GM10248 (cell line): ENCODE results near the gene STX16.

Experiments
- CTCF ChIA-PET: fragments of 300-600 bp; sonication (Branson Sonifier 250); formaldehyde crosslinking; extraction: SDS; loops from one replicate; lab custom pipeline; 2021; ENCODE audit warnings: antibody characterized with exemption; lab: Yijun Ruan, JAX
- POLR2A ChIA-PET: fragments of 350-650 bp; sonication (Branson Sonifier 250); formaldehyde crosslinking; extraction: SDS; loops from one replicate; lab custom pipeline; 2020; ENCODE audit warnings: antibody characterized with exemption; lab: Yijun Ruan, JAX
- DNase-seq: peaks from one replicate; pipeline ENCODE4 v3.0.0; 2012; ENCODE audit errors: extremely low spot score
- TF ChIP-seq, protein P1 (sequence below): IDR thresholded peaks from 2 replicates; pipeline ENCODE4 v1.5.1; 2012; ENCODE audit warnings: mild to moderate bottlenecking, low read depth; ENCODE audit errors: extremely low read depth, missing control alignments, control extremely low read depth

Gene STX16

DNA sequence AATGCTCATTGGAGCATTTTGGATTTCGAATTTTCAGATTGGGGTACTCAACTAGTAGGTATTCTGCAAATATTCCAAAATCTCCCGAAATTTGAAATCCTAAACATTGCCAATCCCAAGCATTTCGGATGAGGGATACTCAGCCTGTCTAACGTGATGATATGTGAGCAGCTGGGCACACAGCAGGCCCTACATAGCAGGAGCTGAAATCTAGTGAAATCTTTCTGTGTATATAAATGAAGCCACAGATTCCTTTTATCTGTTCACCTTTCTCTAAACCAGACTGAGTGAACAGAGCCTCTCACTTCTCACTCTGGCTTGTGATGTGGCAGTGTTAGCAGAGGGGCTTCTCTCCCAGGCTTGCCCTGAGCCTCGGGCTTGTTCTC is 17.8 kb downstream of the STX16 start:
- DNase-seq = no peak
- POLR2A ChIA-PET = no interaction called here
- CTCF ChIA-PET = interaction anchor here (1.3 kb wide), 1 partner anchor 14 kb away, joined by 4 read pairs; no protein-coding TSS in a partner anchor
- TF ChIP-seq, protein P1, sequence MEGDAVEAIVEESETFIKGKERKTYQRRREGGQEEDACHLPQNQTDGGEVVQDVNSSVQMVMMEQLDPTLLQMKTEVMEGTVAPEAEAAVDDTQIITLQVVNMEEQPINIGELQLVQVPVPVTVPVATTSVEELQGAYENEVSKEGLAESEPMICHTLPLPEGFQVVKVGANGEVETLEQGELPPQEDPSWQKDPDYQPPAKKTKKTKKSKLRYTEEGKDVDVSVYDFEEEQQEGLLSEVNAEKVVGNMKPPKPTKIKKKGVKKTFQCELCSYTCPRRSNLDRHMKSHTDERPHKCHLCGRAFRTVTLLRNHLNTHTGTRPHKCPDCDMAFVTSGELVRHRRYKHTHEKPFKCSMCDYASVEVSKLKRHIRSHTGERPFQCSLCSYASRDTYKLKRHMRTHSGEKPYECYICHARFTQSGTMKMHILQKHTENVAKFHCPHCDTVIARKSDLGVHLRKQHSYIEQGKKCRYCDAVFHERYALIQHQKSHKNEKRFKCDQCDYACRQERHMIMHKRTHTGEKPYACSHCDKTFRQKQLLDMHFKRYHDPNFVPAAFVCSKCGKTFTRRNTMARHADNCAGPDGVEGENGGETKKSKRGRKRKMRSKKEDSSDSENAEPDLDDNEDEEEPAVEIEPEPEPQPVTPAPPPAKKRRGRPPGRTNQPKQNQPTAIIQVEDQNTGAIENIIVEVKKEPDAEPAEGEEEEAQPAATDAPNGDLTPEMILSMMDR = no peak

DNA sequence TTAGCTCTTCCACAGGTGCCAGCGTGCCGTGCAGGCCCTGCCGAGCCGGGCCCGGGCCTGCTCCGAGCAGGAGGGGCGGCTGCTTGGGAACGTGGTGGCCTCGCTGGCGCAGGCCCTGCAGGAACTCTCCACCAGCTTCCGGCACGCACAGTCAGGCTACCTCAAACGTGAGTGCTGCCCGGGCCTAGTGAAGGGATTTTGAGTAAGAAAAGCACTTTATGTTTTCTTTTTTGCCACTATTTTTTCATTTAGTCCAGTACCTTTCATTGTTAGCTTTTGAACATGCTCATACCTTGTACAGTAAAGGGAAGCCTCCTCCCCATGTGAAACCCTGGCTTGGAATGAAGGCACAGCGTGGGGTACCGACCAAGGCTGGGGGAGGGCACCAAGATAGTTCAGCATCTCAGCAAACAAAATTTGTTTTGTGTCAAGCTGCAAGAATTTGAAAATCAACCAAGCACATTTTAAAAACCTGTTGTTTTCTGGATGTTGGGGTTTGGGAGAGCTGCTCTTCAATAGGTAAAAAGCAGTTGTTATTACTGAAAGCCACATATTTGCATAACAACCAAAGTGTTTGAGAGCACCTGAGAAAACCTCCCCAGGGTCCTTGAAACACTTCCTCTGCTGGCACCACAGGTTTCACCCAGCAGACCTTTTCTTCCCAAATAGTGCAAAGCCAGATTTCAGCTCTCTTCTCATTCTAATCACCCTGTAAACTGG is 18.4 kb downstream of the STX16 start:
- DNase-seq = peak; percentile 59
- CTCF ChIA-PET = interaction anchor here (1.3 kb wide), 1 partner anchor 15 kb away, joined by 4 read pairs; no protein-coding TSS in a partner anchor

DNA sequence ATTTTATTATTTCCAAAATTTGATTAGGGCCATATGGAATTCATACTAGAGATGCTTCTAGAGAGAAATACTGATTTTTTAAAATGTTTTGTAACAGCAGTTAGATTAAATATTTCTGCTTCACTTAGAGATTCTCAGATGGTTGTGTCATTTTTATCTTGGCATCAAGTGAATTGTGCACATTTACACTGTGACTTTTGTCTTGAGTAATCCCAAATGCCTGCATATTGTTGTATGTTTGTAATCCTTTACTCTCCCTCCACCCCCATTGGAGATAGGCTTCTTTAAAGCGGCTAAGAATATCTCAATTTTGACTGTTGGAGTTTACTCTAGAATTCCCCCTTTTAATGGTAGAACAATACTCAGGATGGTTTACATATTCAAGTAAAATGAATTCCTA is 19.0 kb downstream of the STX16 start:
- DNase-seq = no peak
- ChIA-PET POLR2A (no interaction called here), CTCF (interaction anchor here (1.3 kb wide), 1 partner anchor 16 kb away, joined by 4 read pairs; no protein-coding TSS in a partner anchor)
- TF ChIP-seq, protein P1 = no peak

More for the DNA sequence above, 18.4 kb downstream of the STX16 start:
- POLR2A ChIA-PET = no interaction called here
- TF ChIP-seq, protein P1 = no peak

DNA sequence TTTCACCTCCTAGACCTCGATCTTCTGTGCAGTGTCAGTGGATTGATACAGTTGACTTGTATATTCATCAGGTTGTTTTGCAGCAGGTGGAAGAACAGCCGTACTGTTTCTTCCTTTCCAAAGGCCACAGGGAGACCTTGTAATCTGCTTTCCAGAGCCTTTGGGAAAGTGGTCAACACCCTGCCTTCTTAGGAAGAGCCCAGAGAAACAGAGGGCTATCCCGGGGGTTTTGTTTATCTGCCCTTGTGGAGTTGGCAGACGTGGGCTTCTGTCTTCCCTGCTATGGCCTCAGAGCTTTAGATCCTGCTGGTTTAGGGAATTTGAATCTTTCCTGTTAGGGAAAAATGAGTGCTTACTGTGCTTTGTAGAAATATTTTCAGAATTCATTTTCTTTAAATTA is 19.6 kb downstream of the STX16 start:
- ChIA-PET POLR2A (no interaction called here), CTCF (interaction anchor here (1.2 kb wide), 1 partner anchor 11 kb away, joined by 3 read pairs; no protein-coding TSS in a partner anchor)
- TF ChIP-seq, protein P1 = no peak
- DNase-seq = no peak

DNA sequence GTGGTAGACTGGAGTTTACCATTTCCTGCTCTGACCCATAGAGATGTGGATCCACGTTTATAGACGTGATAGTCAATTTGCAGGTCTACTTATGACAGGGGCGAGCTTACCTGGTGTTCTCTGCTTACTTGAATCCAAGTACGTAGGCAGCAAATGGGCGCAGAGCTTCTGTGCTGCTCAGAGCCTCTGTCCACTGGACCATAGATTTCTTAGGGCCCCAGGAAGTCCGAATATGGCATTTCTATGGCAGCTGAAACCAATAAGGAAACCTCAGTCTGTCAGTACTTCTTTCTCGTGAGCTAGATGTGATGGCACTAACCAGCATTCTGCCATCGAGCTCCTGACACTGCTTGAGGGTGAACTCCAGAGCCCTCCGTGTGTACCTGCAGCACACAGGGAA is 22.0 kb downstream of the STX16 start:
- TF ChIP-seq, protein P1 = no peak
- POLR2A ChIA-PET = no interaction called here
- no peak for DNase-seq
- CTCF ChIA-PET = interaction anchor here (0.7 to 1.9 kb wide), 4 partner anchors 9 to 20 kb away, joined by 3 to 6 read pairs (median 4); no protein-coding TSS in a partner anchor

DNA sequence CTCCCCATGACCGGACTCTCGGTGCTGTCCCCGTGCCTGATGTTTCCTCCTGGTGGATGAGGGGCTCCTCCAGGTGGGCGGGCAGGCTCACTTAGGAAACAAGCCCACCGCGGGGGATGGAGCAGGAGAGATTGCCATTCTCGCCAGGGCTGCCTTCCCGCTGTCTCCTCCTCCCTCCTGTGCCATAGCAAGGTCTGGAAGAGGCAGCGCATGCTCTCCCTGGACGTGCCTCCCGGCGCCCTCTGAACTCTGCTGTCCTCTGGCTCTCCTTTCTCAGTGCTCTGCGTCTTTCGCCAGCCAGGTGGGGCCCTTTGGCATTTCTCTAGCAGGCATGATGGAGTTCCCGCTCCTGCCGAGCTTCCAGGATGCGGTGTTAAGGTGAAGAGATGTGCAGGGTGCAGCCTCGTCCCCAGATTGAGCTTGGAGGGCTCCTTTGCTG is 24.1 kb downstream of the STX16 start:
- TF ChIP-seq, protein P1 = no peak
- no peak for DNase-seq
- ChIA-PET CTCF (no interaction called here), POLR2A (no interaction called here)
